ENCODE data around the gene GRSF1. TPM values are rescaled to one million over a fixed set of nuclear protein-coding genes. Genes with fewer than 3 reads are reported as not detected.

GRSF1 gene, protein sequence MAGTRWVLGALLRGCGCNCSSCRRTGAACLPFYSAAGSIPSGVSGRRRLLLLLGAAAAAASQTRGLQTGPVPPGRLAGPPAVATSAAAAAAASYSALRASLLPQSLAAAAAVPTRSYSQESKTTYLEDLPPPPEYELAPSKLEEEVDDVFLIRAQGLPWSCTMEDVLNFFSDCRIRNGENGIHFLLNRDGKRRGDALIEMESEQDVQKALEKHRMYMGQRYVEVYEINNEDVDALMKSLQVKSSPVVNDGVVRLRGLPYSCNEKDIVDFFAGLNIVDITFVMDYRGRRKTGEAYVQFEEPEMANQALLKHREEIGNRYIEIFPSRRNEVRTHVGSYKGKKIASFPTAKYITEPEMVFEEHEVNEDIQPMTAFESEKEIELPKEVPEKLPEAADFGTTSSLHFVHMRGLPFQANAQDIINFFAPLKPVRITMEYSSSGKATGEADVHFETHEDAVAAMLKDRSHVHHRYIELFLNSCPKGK
- total RNA-seq (10 to 100 TPM; 47.0 to 54.3 TPM), polyA plus RNA-seq (10 to 100 TPM; 74.3 to 96.0 TPM)

DNA sequence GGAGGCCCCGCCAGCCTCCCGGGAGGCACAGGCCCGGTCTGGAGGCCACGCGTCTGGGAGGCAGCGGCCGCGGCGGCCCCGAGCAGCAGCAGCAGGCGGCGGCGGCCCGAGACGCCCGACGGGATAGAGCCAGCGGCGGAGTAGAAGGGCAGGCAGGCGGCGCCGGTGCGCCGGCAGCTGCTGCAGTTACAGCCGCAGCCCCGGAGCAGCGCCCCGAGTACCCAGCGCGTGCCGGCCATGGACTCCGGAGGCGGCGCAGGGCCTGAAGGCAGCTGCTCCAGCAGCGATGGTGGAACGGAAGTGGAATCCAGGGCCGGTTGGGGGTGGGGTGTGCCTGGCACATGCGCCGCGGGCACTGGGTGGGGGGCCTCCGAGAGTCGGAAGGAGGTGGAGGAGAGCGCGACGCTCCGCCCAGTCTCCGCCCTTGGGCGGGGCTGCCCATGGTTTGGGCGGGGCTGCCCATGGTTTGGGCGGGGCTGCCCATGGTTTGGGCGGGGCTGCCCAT, at the start of gene GRSF1:
GRSF1 (minus strand) TSS at position 302 of the 505 bp plus-strand sequence; CDS start at position 239, 63 bp downstream.
- Histone ChIP-seq H3K4me3 (ENCODE audit: low read length in 2 of 2) (peak within 1 kb of the TSS; percentile 58 to 69), H3K36me3 (ENCODE audit: insufficient read depth, low read length) (peaks cover 7% of the 10 kb centered on the region), H3K4me1 (ENCODE audit: insufficient read depth, low read length) (peaks cover 32% of the 10 kb centered on the region), H3K27me3 (ENCODE audit: insufficient read depth, low read length) (no peaks in the 10 kb centered on the region), H3K27ac (ENCODE audit: low read depth, low read length) (peak within 1 kb of the TSS; percentile 77), H3K9me3 (ENCODE audit: control insufficient read depth in 1 of 2, low read length in 2 of 2) (no peaks in the 10 kb centered on the region)
- Mint-ChIP-seq H3K27me3 (no peaks in the 10 kb centered on the region), H3K27ac (peak within 1 kb of the TSS; percentile 94 to 99 (median 97)), H3K36me3 (peaks cover 10 to 16% of the 10 kb centered on the region in 2 donors), H3K9me3 (no peaks in the 10 kb centered on the region), H3K4me1 (peaks cover 16 to 39% (median 27%) of the 10 kb centered on the region in 4 donors), H3K4me3 (peak within 1 kb of the TSS; percentile 95 to 99 (median 98))
- ChIA-PET CTCF (ENCODE audit: partially characterized antibody) (interaction anchor here (1.2 to 4.6 kb wide), 5 partner anchors 62 to 151 kb away, joined by 3 to 39 read pairs (median 5); partner anchors contain the start of gene MOB1B), POLR2A (ENCODE audit: partially characterized antibody) (interaction anchor here (0.9 to 4.1 kb wide), 15 partner anchors 9 to 171 kb away, joined by 3 to 65 read pairs (median 4); partner anchors contain the start of genes DCK, MOB1B, RUFY3 and UTP3)
- peak; percentile 95 to 96 (median 95) for DNase-seq
- intact Hi-C loops (cut with micrococcal nuclease), result loop anchor here (1.0 to 2.0 kb wide), 5 partner anchors 63 to 153 kb away; partner anchors contain the start of genes DCK, MOB1B and UTP3

DNA sequence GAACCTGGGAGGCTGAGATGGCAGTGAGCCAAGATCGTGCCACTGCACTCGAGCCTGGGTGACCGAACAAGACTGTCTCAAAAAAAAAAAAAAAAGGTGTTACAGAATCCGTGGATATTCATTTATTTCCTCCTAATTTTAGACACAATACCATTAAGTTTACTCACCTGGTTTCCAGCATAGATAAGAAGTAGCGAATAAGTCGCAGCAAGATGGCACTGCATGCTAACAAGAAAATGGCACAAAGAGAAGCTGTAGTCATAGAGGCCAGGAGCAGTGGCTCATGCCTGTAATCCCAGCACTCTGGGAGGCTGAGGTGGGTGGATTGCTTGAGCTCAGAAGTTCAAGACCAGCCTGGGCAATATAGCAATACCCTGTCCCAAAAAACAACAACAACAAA, 45.5 kb upstream of the GRSF1 start:
- peak overlapping the region in 1 of 7 donors; percentile 41 for H3K27ac Mint-ChIP-seq
- peaks cover 5 to 6% of the 10 kb centered on the region in 2 donors for H3K27me3 Mint-ChIP-seq
- H3K36me3 Mint-ChIP-seq, result no peaks in the 10 kb centered on the region
- no peak overlapping the region for H3K4me3 Mint-ChIP-seq
- Histone ChIP-seq H3K9me3 (ENCODE audit: control insufficient read depth in 1 of 2, low read length in 2 of 2) (no peaks in the 10 kb centered on the region), H3K27ac (ENCODE audit: low read depth, low read length) (no peak overlapping the region), H3K27me3 (ENCODE audit: insufficient read depth, low read length) (no peaks in the 10 kb centered on the region), H3K36me3 (ENCODE audit: insufficient read depth, low read length) (no peaks in the 10 kb centered on the region), H3K4me3 (ENCODE audit: low read length in 2 of 2) (no peak overlapping the region), H3K4me1 (ENCODE audit: insufficient read depth, low read length) (no peaks in the 10 kb centered on the region)
- no peaks in the 10 kb centered on the region for H3K4me1 Mint-ChIP-seq
- ChIA-PET CTCF (ENCODE audit: partially characterized antibody) (interaction anchor here (0.7 to 1.2 kb wide), 3 partner anchors 122 to 829 kb away, joined by 3 read pairs; no protein-coding TSS in a partner anchor), POLR2A (ENCODE audit: partially characterized antibody) (no interaction called here)
- intact Hi-C loops (cut with micrococcal nuclease), result no loop called here
- no peak for DNase-seq
- peaks cover 0 to 3% (median 0%) of the 10 kb centered on the region in 8 donors for H3K9me3 Mint-ChIP-seq

DNA sequence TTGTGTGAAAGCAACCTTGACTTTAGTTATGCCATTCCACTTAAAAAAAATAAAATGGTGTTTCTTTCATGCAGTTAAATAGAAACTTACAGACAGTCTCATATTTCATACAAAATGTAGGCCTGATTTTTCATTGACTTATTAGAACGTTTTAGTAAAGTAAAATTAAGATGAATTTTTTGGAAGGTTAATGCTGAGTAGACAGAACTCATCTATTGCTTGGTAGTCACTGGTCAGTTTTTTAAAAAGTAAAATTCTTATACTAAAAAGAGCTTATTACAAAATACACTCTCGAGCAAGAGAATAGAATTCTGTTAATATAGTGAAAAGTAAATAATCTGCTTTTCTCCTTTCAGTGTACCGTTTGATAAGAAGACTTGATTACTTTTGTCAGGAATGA, 41.0 kb upstream of the GRSF1 start:
- Mint-ChIP-seq H3K4me3 (no peak overlapping the region), H3K4me1 (no peaks in the 10 kb centered on the region), H3K27me3 (peaks cover 5% of the 10 kb centered on the region in 2 donors), H3K36me3 (no peaks in the 10 kb centered on the region), H3K27ac (no peak overlapping the region), H3K9me3 (peaks cover 0 to 3% (median 0%) of the 10 kb centered on the region in 8 donors)
- H3K27ac ChIP-seq (ENCODE audit: low read depth, low read length), result no peak overlapping the region
- POLR2A ChIA-PET (ENCODE audit: partially characterized antibody), result no interaction called here
- H3K36me3 ChIP-seq (ENCODE audit: insufficient read depth, low read length), result no peaks in the 10 kb centered on the region
- no peaks in the 10 kb centered on the region for H3K4me1 ChIP-seq (ENCODE audit: insufficient read depth, low read length)
- no peak for DNase-seq
- intact Hi-C loops (cut with micrococcal nuclease), result no loop called here
- no peak overlapping the region for H3K4me3 ChIP-seq (ENCODE audit: low read length in 2 of 2)
- CTCF ChIA-PET (ENCODE audit: partially characterized antibody), result no interaction called here
- H3K9me3 ChIP-seq (ENCODE audit: control insufficient read depth in 1 of 2, low read length in 2 of 2), result no peaks in the 10 kb centered on the region
- no peaks in the 10 kb centered on the region for H3K27me3 ChIP-seq (ENCODE audit: insufficient read depth, low read length)

DNA sequence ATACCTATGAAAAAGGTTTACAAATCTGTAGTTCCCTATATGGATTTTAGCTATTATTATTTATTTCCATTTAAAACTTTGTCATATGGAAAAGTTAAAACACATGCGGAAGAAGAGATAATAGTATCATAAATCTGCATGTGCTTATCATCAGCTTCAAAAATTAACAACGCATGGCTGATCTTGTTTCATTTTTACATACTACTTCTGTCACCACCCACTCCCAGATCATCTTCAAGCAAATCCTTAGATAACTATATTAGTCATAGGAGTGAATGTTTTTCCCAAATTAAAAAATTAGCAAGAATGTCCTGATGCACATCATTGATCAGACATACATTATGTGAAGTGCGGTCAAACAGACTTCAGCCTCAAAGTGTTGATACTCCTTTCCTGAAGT, 37.9 kb upstream of the GRSF1 start:
- POLR2A ChIA-PET (ENCODE audit: partially characterized antibody), result no interaction called here
- CTCF ChIA-PET (ENCODE audit: partially characterized antibody), result no interaction called here
- Mint-ChIP-seq H3K4me3 (no peak overlapping the region), H3K4me1 (no peaks in the 10 kb centered on the region), H3K27ac (no peak overlapping the region), H3K27me3 (peaks cover 2% of the 10 kb centered on the region in 2 donors), H3K9me3 (no peaks in the 10 kb centered on the region), H3K36me3 (no peaks in the 10 kb centered on the region)
- intact Hi-C loops (cut with micrococcal nuclease), result no loop called here
- Histone ChIP-seq H3K27me3 (ENCODE audit: insufficient read depth, low read length) (no peaks in the 10 kb centered on the region), H3K36me3 (ENCODE audit: insufficient read depth, low read length) (no peaks in the 10 kb centered on the region), H3K4me1 (ENCODE audit: insufficient read depth, low read length) (no peaks in the 10 kb centered on the region), H3K27ac (ENCODE audit: low read depth, low read length) (no peak overlapping the region), H3K9me3 (ENCODE audit: control insufficient read depth in 1 of 2, low read length in 2 of 2) (no peaks in the 10 kb centered on the region), H3K4me3 (ENCODE audit: low read length in 2 of 2) (no peak overlapping the region)
- DNase-seq, result no peak

DNA sequence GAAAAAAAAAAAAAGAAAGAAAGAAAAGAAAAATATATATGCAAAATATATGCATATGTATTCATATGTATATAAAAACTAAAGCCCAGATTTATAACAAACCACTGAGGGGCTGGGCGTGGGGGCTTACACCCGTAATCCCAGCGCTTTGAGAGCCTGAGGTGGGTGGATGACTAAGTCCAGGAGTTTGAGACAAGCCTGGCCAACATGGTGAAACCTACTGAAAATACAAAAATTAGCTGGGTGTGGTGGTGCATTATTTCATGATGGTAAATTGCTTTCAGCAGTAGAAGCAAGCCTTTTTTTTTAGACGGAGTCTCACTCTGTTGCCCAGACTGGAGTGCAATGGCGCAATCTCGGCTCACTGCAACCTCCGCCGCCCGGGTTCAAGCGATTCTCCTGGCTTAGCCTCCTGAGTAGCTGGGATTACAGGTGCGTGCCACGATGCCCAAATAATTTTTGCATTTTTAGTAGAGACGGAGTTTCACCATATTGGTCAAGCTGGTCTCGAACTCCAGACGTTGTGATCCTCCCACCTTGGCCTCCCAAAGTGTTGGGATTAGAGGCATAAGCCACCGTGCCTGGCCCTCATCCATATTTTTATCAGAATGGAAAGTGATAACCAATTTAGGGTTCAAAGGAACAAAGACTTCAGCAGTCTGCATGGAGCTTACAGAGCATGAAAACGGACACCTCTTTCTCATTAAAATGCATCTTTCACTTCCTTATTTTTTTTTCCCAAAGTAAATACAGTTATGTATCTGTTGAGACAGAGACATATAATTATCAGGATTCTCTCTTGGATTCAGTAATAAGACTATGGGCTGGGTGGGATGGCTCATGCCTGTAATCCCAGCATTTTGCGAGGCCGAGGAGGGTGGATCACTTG, 34.8 kb upstream of the GRSF1 start:
- no peak overlapping the region for H3K4me3 ChIP-seq (ENCODE audit: low read length in 2 of 2)
- CTCF ChIA-PET (ENCODE audit: partially characterized antibody), result interaction anchor here (0.7 kb wide), 1 partner anchor 19 kb away, joined by 3 read pairs; no protein-coding TSS in a partner anchor
- no peak overlapping the region for H3K27ac ChIP-seq (ENCODE audit: low read depth, low read length)
- H3K4me1 ChIP-seq (ENCODE audit: insufficient read depth, low read length), result no peaks in the 10 kb centered on the region
- H3K27me3 ChIP-seq (ENCODE audit: insufficient read depth, low read length), result no peaks in the 10 kb centered on the region
- no peaks in the 10 kb centered on the region for H3K36me3 Mint-ChIP-seq
- H3K27me3 Mint-ChIP-seq, result peaks cover 4% of the 10 kb centered on the region in 2 donors
- H3K4me1 Mint-ChIP-seq, result no peaks in the 10 kb centered on the region
- no peak for DNase-seq
- H3K9me3 ChIP-seq (ENCODE audit: control insufficient read depth in 1 of 2, low read length in 2 of 2), result no peaks in the 10 kb centered on the region
- no peak overlapping the region for H3K4me3 Mint-ChIP-seq
- POLR2A ChIA-PET (ENCODE audit: partially characterized antibody), result no interaction called here
- intact Hi-C loops (cut with micrococcal nuclease), result no loop called here
- H3K27ac Mint-ChIP-seq, result peak overlapping the region in 1 of 7 donors; percentile 4
- no peaks in the 10 kb centered on the region for H3K36me3 ChIP-seq (ENCODE audit: insufficient read depth, low read length)
- H3K9me3 Mint-ChIP-seq, result no peaks in the 10 kb centered on the region

DNA sequence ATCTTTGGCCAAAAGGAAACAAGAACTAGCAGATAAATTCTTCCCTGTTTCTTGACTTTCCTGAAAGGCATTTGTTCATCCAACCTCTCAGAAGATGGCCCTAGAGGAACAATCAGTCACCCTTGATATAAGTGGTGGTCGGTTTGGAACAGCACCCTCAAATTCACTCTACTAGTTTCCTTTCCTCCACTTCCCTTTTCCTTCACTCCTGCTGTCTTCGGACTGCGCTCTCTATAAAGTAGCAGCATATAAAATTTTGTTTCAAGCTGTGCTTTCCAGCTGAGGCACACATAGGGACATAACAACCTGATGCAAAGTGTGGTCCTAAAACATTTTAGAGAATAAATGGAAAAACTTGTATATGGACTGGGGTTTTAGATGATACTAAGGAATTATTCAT, 33.5 kb upstream of the GRSF1 start:
- Histone ChIP-seq H3K4me3 (ENCODE audit: low read length in 2 of 2) (no peak overlapping the region), H3K36me3 (ENCODE audit: insufficient read depth, low read length) (no peaks in the 10 kb centered on the region), H3K4me1 (ENCODE audit: insufficient read depth, low read length) (no peaks in the 10 kb centered on the region), H3K9me3 (ENCODE audit: control insufficient read depth in 1 of 2, low read length in 2 of 2) (no peaks in the 10 kb centered on the region), H3K27me3 (ENCODE audit: insufficient read depth, low read length) (no peaks in the 10 kb centered on the region), H3K27ac (ENCODE audit: low read depth, low read length) (no peak overlapping the region)
- CTCF ChIA-PET (ENCODE audit: partially characterized antibody), result no interaction called here
- H3K4me1 Mint-ChIP-seq, result no peaks in the 10 kb centered on the region
- intact Hi-C loops (cut with micrococcal nuclease), result no loop called here
- no peak overlapping the region for H3K27ac Mint-ChIP-seq
- H3K9me3 Mint-ChIP-seq, result no peaks in the 10 kb centered on the region
- POLR2A ChIA-PET (ENCODE audit: partially characterized antibody), result no interaction called here
- no peak for DNase-seq
- H3K36me3 Mint-ChIP-seq, result no peaks in the 10 kb centered on the region
- no peak overlapping the region for H3K4me3 Mint-ChIP-seq
- H3K27me3 Mint-ChIP-seq, result peaks cover 4 to 7% of the 10 kb centered on the region in 2 donors

All from CD4-positive, alpha-beta memory T cell (primary cell).